HEK293 (cell line): ENCODE data around the gene CFAP299.

ENCODE experiments used
- CTCF ChIA-PET: fragments of 350-600 bp; formaldehyde crosslinking; extraction: SDS; loops from one replicate; lab custom pipeline; 2021; ENCODE audit warnings: antibody characterized with exemption; lab: Yijun Ruan, JAX
- POLR2A ChIA-PET: fragments of 300-600 bp; formaldehyde crosslinking; extraction: SDS; loops from one replicate; lab custom pipeline; 2020; ENCODE audit warnings: antibody characterized with exemption, inconsistent platforms; lab: Yijun Ruan, JAX
- H3K27ac ChIP-seq: fragments of 200-500 bp; sonication (Bioruptor generic); 2 replicates; pipeline ENCODE4 v1.5.1; 2014; ENCODE audit warnings: low read depth, low read length, control low read depth, inconsistent platforms; ENCODE audit errors: extremely low read depth
- H3K36me3 ChIP-seq, 2 experiments: fragments of 200-500 bp in 1 of 2; sonication (Bioruptor generic) in 1 of 2; 1 replicate in 1 of 2; 2 replicates in 1 of 2; pipeline ENCODE4 v1.5.1; 2014 to 2017; ENCODE audit warnings: inconsistent platforms in 2 of 2, low read length in 2 of 2; ENCODE audit not compliant: control insufficient read depth in 2 of 2, insufficient read depth in 1 of 2
- H3K4me1 ChIP-seq: fragments of 200-500 bp; sonication (Bioruptor generic); 2 replicates; pipeline ENCODE4 v1.5.1; 2014; ENCODE audit warnings: mild to moderate bottlenecking, low read length, inconsistent platforms; ENCODE audit not compliant: control insufficient read depth, insufficient read depth
- H3K4me3 ChIP-seq: 2 replicates; pipeline ENCODE4 v1.5.1; 2011; ENCODE audit warnings: low read depth, mild to moderate bottlenecking, control low read depth, low read length, moderate library complexity
- H3K9me3 ChIP-seq: fragments of 200-500 bp; sonication (Bioruptor generic); 2 replicates; pipeline ENCODE4 v1.5.1; 2014; ENCODE audit warnings: low read depth, low read length, inconsistent platforms; ENCODE audit not compliant: control insufficient read depth, insufficient read depth
- HOXD13 ChIP-seq: sonication (generic); formaldehyde crosslinking; IDR thresholded peaks from 2 replicates; pipeline ENCODE4 v1.8.0; 2022; ENCODE audit warnings: missing genetic modification reagents, borderline replicate concordance
- SCRT2 ChIP-seq: fragments of 450-650 bp; formaldehyde crosslinking; IDR thresholded peaks from 2 replicates; pipeline ENCODE4 v1.5.1; 2016; ENCODE audit warnings: missing biosample characterization, missing genetic modification characterization
- TRIM28 ChIP-seq: IDR thresholded peaks from 2 replicates; pipeline ENCODE4 v1.6.1; 2011; ENCODE audit warnings: low read length, control low read depth, borderline replicate concordance
- ZNF121 ChIP-seq: fragments of 450-650 bp; formaldehyde crosslinking; IDR thresholded peaks from 2 replicates; pipeline ENCODE4 v1.5.1; 2016; ENCODE audit warnings: missing biosample characterization, missing genetic modification characterization
- ZNF169 ChIP-seq: fragments of 450-650 bp; formaldehyde crosslinking; IDR thresholded peaks from 2 replicates; pipeline ENCODE4 v1.5.1; 2016; ENCODE audit warnings: missing biosample characterization, missing genetic modification characterization
- ZNF239 ChIP-seq: fragments of 450-650 bp; formaldehyde crosslinking; IDR thresholded peaks from 2 replicates; pipeline ENCODE4 v1.5.1; 2016; ENCODE audit warnings: missing biosample characterization, missing genetic modification characterization
- ZNF404 ChIP-seq: fragments of 450-650 bp; formaldehyde crosslinking; IDR thresholded peaks from 2 replicates; pipeline ENCODE4 v1.5.1; 2017; ENCODE audit warnings: missing biosample characterization, missing genetic modification characterization
- ZNF473 ChIP-seq: fragments of 450-650 bp; formaldehyde crosslinking; IDR thresholded peaks from 2 replicates; pipeline ENCODE4 v1.5.1; 2017; ENCODE audit warnings: missing biosample characterization, missing genetic modification characterization
- ZNF521 ChIP-seq: fragments of 450-650 bp; formaldehyde crosslinking; IDR thresholded peaks from 2 replicates; pipeline ENCODE4 v1.5.1; 2017; ENCODE audit warnings: missing biosample characterization, mild to moderate bottlenecking, missing genetic modification characterization
- ZNF701 ChIP-seq: fragments of 450-650 bp; formaldehyde crosslinking; IDR thresholded peaks from 2 replicates; pipeline ENCODE4 v1.5.1; 2016; ENCODE audit warnings: missing biosample characterization, missing genetic modification characterization
- ZNF777 ChIP-seq: fragments of 450-650 bp; formaldehyde crosslinking; IDR thresholded peaks from 2 replicates; pipeline ENCODE4 v1.5.1; 2017; ENCODE audit warnings: missing biosample characterization, missing genetic modification characterization, borderline replicate concordance
- ZNF837 ChIP-seq: fragments of 450-650 bp; formaldehyde crosslinking; IDR thresholded peaks from 2 replicates; pipeline ENCODE4 v1.5.1; 2016; ENCODE audit warnings: missing biosample characterization, missing genetic modification characterization
- ZNF843 ChIP-seq: fragments of 450-650 bp; formaldehyde crosslinking; IDR thresholded peaks from 2 replicates; pipeline ENCODE4 v1.5.1; 2016; ENCODE audit warnings: missing biosample characterization, missing genetic modification characterization
- ZSCAN16 ChIP-seq: fragments of 450-650 bp; formaldehyde crosslinking; IDR thresholded peaks from 2 replicates; pipeline ENCODE4 v1.5.1; 2016; ENCODE audit warnings: missing biosample characterization, missing genetic modification characterization
- ZSCAN30 ChIP-seq: fragments of 450-650 bp; IDR thresholded peaks from 2 replicates; pipeline ENCODE4 v1.5.1; 2018; ENCODE audit warnings: missing biosample characterization, mild to moderate bottlenecking, missing genetic modification characterization, moderate library complexity
- TF ChIP-seq, protein P1 (sequence below): fragments of 450-650 bp; formaldehyde crosslinking; IDR thresholded peaks from 2 replicates; pipeline ENCODE4 v1.5.1; 2017; ENCODE audit warnings: missing biosample characterization, mild to moderate bottlenecking, missing genetic modification characterization, moderate library complexity
- TF ChIP-seq, protein P2 (sequence below): fragments of 450-650 bp; formaldehyde crosslinking; IDR thresholded peaks from 2 replicates; pipeline ENCODE4 v1.5.1; 2016; ENCODE audit warnings: missing biosample characterization, missing genetic modification characterization
- TF ChIP-seq, protein P3 (sequence below): fragments of 450-650 bp; IDR thresholded peaks from 2 replicates; pipeline ENCODE4 v1.5.1; 2018; ENCODE audit warnings: missing biosample characterization, missing genetic modification characterization
- TF ChIP-seq, protein P4 (sequence below): fragments of 450-650 bp; formaldehyde crosslinking; IDR thresholded peaks from 2 replicates; pipeline ENCODE4 v1.5.1; 2016; ENCODE audit warnings: missing biosample characterization, missing genetic modification characterization
- TF ChIP-seq, protein P5 (sequence below): fragments of 450-650 bp; formaldehyde crosslinking; IDR thresholded peaks from 2 replicates; pipeline ENCODE4 v1.5.1; 2016; ENCODE audit warnings: missing biosample characterization, missing genetic modification characterization

Gene CFAP299

DNA sequence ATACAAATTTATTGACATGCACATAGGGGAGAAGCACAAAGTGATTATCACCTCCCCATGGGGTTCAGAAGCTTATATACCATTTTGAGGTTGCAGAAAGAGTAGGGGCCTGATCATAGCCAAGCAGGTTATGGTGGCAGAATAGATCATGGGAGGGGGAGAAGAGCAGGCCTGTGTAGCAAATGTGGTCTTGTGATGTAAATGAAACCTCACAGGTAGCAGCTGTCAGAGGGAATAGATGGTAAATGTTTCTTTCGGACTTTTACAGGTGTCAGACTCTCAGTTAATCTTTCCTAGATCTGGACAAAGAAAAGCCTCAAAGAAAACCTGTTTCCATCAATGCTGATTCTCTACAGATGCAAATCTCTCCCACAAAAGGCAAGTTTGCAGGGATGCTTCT lies 84.4 kb downstream of the CFAP299 start (continued):
- TF ChIP-seq, protein P1, sequence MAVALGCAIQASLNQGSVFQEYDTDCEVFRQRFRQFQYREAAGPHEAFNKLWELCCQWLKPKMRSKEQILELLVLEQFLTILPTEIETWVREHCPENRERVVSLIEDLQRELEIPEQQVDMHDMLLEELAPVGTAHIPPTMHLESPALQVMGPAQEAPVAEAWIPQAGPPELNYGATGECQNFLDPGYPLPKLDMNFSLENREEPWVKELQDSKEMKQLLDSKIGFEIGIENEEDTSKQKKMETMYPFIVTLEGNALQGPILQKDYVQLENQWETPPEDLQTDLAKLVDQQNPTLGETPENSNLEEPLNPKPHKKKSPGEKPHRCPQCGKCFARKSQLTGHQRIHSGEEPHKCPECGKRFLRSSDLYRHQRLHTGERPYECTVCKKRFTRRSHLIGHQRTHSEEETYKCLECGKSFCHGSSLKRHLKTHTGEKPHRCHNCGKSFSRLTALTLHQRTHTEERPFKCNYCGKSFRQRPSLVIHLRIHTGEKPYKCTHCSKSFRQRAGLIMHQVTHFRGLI: no peak
- TF ChIP-seq, protein P2, sequence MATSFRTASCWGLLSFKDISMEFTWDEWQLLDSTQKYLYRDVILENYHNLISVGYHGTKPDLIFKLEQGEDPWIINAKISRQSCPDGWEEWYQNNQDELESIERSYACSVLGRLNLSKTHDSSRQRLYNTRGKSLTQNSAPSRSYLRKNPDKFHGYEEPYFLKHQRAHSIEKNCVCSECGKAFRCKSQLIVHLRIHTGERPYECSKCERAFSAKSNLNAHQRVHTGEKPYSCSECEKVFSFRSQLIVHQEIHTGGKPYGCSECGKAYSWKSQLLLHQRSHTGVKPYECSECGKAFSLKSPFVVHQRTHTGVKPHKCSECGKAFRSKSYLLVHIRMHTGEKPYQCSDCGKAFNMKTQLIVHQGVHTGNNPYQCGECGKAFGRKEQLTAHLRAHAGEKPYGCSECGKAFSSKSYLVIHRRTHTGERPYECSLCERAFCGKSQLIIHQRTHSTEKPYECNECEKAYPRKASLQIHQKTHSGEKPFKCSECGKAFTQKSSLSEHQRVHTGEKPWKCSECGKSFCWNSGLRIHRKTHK (tag by site-specific recombination): no peak
- TF ChIP-seq ZSCAN30: no peak
- no peak for TF ChIP-seq ZNF521 (tag by site-specific recombination)
- no peak for TF ChIP-seq ZNF777
- TF ChIP-seq, protein P3, sequence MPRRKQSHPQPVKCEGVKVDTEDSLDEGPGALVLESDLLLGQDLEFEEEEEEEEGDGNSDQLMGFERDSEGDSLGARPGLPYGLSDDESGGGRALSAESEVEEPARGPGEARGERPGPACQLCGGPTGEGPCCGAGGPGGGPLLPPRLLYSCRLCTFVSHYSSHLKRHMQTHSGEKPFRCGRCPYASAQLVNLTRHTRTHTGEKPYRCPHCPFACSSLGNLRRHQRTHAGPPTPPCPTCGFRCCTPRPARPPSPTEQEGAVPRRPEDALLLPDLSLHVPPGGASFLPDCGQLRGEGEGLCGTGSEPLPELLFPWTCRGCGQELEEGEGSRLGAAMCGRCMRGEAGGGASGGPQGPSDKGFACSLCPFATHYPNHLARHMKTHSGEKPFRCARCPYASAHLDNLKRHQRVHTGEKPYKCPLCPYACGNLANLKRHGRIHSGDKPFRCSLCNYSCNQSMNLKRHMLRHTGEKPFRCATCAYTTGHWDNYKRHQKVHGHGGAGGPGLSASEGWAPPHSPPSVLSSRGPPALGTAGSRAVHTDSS (tag by site-specific recombination): no peak
- no peak for TF ChIP-seq TRIM28
- TF ChIP-seq ZNF169 (tag by site-specific recombination): no peak
- no peak for TF ChIP-seq ZNF121 (tag by site-specific recombination)
- no peak for TF ChIP-seq ZNF404
- TF ChIP-seq HOXD13: no peak
- no peak for TF ChIP-seq ZNF701 (tag by site-specific recombination)

DNA sequence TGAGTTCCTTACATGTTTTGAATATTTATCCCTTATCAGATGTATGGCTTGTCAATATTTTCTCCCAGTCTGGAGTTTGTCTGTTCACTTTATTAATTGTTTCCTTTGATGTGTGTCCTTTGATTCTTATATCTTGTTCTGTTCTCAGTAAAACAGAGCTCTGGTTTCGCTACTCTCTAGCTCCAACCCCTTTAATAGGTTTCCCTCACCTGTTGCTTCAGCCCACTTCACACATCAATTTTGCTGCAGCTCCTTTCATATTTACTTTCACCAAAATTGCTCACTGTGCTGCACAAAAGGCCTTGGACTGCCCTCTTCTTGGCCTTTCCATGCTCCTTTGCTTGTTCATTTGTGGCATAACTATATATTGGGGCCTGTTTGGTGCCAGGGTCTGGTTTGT lies 85.1 kb downstream of the CFAP299 start:
- Histone ChIP-seq H3K36me3 (no peaks in the 10 kb centered on the region), H3K4me1 (no peaks in the 10 kb centered on the region), H3K27ac (no peak overlapping the region), H3K4me3 (no peak overlapping the region), H3K9me3 (no peaks in the 10 kb centered on the region)
- ChIA-PET POLR2A (no interaction called here), CTCF (interaction anchor here (0.7 kb wide), 1 partner anchor 1895 kb away, joined by 5 read pairs; no protein-coding TSS in a partner anchor)
- TF ChIP-seq ZNF837 (tag by site-specific recombination) (no peak), ZNF843 (tag by site-specific recombination) (no peak), ZSCAN16 (tag by site-specific recombination) (no peak), ZNF473 (no peak), SCRT2 (tag by site-specific recombination) (peak; percentile 81), ZNF239 (no peak)
- TF ChIP-seq, protein P4, sequence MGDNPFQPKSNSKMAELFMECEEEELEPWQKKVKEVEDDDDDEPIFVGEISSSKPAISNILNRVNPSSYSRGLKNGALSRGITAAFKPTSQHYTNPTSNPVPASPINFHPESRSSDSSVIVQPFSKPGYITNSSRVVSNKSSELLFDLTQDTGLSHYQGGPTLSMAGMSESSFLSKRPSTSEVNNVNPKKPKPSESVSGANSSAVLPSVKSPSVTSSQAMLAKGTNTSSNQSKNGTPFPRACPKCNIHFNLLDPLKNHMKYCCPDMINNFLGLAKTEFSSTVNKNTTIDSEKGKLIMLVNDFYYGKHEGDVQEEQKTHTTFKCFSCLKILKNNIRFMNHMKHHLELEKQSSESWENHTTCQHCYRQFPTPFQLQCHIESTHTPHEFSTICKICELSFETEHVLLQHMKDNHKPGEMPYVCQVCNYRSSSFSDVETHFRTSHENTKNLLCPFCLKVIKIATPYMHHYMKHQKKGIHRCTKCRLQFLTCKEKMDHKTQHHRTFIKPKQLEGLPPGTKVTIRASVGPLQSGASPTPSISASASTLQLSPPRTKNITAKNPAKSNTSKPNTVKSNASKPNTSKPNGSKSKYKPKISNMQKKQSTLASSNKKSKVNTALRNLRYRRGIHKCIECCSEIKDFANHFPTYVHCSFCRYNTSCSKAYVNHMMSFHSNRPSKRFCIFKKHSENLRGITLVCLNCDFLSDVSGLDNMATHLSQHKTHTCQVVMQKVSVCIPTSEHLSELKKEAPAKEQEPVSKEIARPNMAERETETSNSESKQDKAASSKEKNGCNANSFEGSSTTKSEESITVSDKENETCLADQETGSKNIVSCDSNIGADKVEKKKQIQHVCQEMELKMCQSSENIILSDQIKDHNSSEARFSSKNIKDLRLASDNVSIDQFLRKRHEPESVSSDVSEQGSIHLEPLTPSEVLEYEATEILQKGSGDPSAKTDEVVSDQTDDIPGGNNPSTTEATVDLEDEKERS: no peak
- TF ChIP-seq, protein P5, sequence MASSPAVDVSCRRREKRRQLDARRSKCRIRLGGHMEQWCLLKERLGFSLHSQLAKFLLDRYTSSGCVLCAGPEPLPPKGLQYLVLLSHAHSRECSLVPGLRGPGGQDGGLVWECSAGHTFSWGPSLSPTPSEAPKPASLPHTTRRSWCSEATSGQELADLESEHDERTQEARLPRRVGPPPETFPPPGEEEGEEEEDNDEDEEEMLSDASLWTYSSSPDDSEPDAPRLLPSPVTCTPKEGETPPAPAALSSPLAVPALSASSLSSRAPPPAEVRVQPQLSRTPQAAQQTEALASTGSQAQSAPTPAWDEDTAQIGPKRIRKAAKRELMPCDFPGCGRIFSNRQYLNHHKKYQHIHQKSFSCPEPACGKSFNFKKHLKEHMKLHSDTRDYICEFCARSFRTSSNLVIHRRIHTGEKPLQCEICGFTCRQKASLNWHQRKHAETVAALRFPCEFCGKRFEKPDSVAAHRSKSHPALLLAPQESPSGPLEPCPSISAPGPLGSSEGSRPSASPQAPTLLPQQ: no peak
